NCI-H1105 (cell line): ENCODE results near the gene STK33.

ENCODE experiments used
- DNase-seq: peaks from one replicate; lab custom pipeline; 2025; lab: John Stamatoyannopoulos, UW

STK33 gene

GRCh38 chr11:8356216-8356615 is 237.8 kb downstream of the STK33 start:
- no peak for DNase-seq

- DNase-seq: no peak
These were observed 238.6 kb downstream of the STK33 start for GRCh38 chr11:8355416-8355742.

GRCh38 chr11:8354622-8355415 is 239.2 kb downstream of the STK33 start:
- DNase-seq: peak; percentile 84

- DNase-seq: no peak
These were observed 241.0 kb downstream of the STK33 start for GRCh38 chr11:8352876-8353505.

- DNase-seq: no peak
These were observed 241.7 kb downstream of the STK33 start for GRCh38 chr11:8352103-8352875.

- no peak for DNase-seq
These were observed 242.8 kb downstream of the STK33 start for GRCh38 chr11:8351223-8351622.

GRCh38 chr11:8347978-8348377 is 246.1 kb downstream of the STK33 start:
- no peak for DNase-seq

- DNase-seq: no peak
These were observed 247.8 kb downstream of the STK33 start for GRCh38 chr11:8346157-8346755.

- DNase-seq: no peak
These were observed 248.8 kb downstream of the STK33 start for GRCh38 chr11:8345179-8345578.

GRCh38 chr11:8344346-8344745 is 249.7 kb downstream of the STK33 start:
- no peak for DNase-seq

- no peak for DNase-seq
These were observed 251.0 kb downstream of the STK33 start for GRCh38 chr11:8342821-8343681.

- DNase-seq: no peak
These were observed 252.0 kb downstream of the STK33 start for GRCh38 chr11:8341996-8342395.
